Measurements from ENCODE around the gene AP2M1.
"Not testable (repeated sequence)": the region's sequence is repeated elsewhere in the genome, so short reads cannot be mapped to it uniquely, and the experiment has no call there.

AP2M1 gene

GRCh38 chr3:184160456-184160855 lies 14.2 kb upstream of the AP2M1 start:
- no peak for DNase-seq (ENCODE audit: extremely low read depth, insufficient read length)
- no peak for TF ChIP-seq CTCF (IDR thresholded peaks at IDR 0.05; ENCODE audit: insufficient read depth, low read length, poor library complexity, severe bottlenecking)
- no peak overlapping the region for H3K4me3 ChIP-seq (replicated peaks; ENCODE audit: low read depth, low read length)

GRCh38 chr3:184162571-184163070 lies 12.0 kb upstream of the AP2M1 start:
- H3K4me3 ChIP-seq (replicated peaks; ENCODE audit: low read depth, low read length); DNase-seq (ENCODE audit: extremely low read depth, insufficient read length); H3K27me3 ChIP-seq (replicated peaks; ENCODE audit: control insufficient read depth, insufficient read depth, low read length): not testable (repeated sequence)
- H3K36me3 ChIP-seq (ENCODE audit: control insufficient read depth, insufficient read depth, low read length), result peaks cover 26% of the 10 kb centered on the region

More at GRCh38 chr3:184160456-184160855, 14.2 kb upstream of the AP2M1 start:
- H3K27me3 ChIP-seq (replicated peaks; ENCODE audit: control insufficient read depth, insufficient read depth, low read length), result no peaks in the 10 kb centered on the region
- peaks cover 15% of the 10 kb centered on the region for H3K36me3 ChIP-seq (ENCODE audit: control insufficient read depth, insufficient read depth, low read length)

- no peak for DNase-seq (ENCODE audit: extremely low read depth, insufficient read length)
- peaks cover 31% of the 10 kb centered on the region for H3K36me3 ChIP-seq (ENCODE audit: control insufficient read depth, insufficient read depth, low read length)
- H3K4me3 ChIP-seq (replicated peaks; ENCODE audit: low read depth, low read length), result no peak overlapping the region
- H3K27me3 ChIP-seq (replicated peaks; ENCODE audit: control insufficient read depth, insufficient read depth, low read length), result no peaks in the 10 kb centered on the region
- no peak for TF ChIP-seq CTCF (IDR thresholded peaks at IDR 0.05; ENCODE audit: insufficient read depth, low read length, poor library complexity, severe bottlenecking)
These were observed 9.9 kb upstream of the AP2M1 start for GRCh38 chr3:184164648-184165330.

GRCh38 chr3:184165543-184165942 lies 9.1 kb upstream of the AP2M1 start:
- TF ChIP-seq CTCF (IDR thresholded peaks at IDR 0.05; ENCODE audit: insufficient read depth, low read length, poor library complexity, severe bottlenecking), result no peak
- Histone ChIP-seq H3K4me3 (replicated peaks; ENCODE audit: low read depth, low read length) (no peak overlapping the region), H3K36me3 (ENCODE audit: control insufficient read depth, insufficient read depth, low read length) (peaks cover 31% of the 10 kb centered on the region), H3K27me3 (replicated peaks; ENCODE audit: control insufficient read depth, insufficient read depth, low read length) (no peaks in the 10 kb centered on the region)
- DNase-seq (ENCODE audit: extremely low read depth, insufficient read length), result no peak

DNA sequence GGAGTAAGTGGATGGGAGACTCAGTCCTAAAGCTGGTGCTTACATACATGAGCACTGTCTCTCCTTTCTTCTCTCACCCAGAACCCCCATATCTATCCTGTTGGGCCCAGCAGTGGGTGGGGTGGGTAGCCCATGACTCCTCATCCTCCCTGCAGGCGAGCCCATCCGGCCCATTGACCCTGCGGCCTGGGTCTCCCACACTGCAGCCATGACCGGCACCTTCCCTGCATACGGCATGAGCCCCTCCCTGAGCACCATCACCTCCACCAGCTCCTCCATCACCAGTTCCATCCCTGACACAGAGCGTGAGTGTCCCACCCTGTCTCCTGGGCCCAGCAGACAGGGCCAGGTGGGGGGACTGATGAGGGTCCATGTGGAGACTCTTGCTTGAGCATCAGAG lies 8.0 kb upstream of the AP2M1 start:
- peaks cover 37% of the 10 kb centered on the region for H3K36me3 ChIP-seq (ENCODE audit: control insufficient read depth, insufficient read depth, low read length)
- no peaks in the 10 kb centered on the region for H3K27me3 ChIP-seq (replicated peaks; ENCODE audit: control insufficient read depth, insufficient read depth, low read length)
- DNase-seq (ENCODE audit: extremely low read depth, insufficient read length), result no peak
- no peak overlapping the region for H3K4me3 ChIP-seq (replicated peaks; ENCODE audit: low read depth, low read length)
- TF ChIP-seq CTCF (IDR thresholded peaks at IDR 0.05; ENCODE audit: insufficient read depth, low read length, poor library complexity, severe bottlenecking), result no peak

- DNase-seq (ENCODE audit: extremely low read depth, insufficient read length), result no peak
- no peak overlapping the region for H3K4me3 ChIP-seq (replicated peaks; ENCODE audit: low read depth, low read length)
- no peak for TF ChIP-seq CTCF (IDR thresholded peaks at IDR 0.05; ENCODE audit: insufficient read depth, low read length, poor library complexity, severe bottlenecking)
- peaks cover 41% of the 10 kb centered on the region for H3K36me3 ChIP-seq (ENCODE audit: control insufficient read depth, insufficient read depth, low read length)
- no peaks in the 10 kb centered on the region for H3K27me3 ChIP-seq (replicated peaks; ENCODE audit: control insufficient read depth, insufficient read depth, low read length)
These were observed 6.9 kb upstream of the AP2M1 start for GRCh38 chr3:184167786-184168185.

Data from GM06990 (cell line).